Measurements from ENCODE around the gene MED14.

Gene MED14

GRCh38 chrX:40729598-40730584, 5.5 kb downstream of the MED14 start:
- H3K4me3 ChIP-seq (ENCODE audit: low read depth, low read length), result no peak overlapping the region

GRCh38 chrX:40727581-40728252, 7.6 kb downstream of the MED14 start:
- no peak overlapping the region for H3K4me3 ChIP-seq (ENCODE audit: low read depth, low read length)

- H3K4me3 ChIP-seq (ENCODE audit: low read depth, low read length), result no peak overlapping the region
Measured at GRCh38 chrX:40727093-40727492, 8.2 kb downstream of the MED14 start.

DNA sequence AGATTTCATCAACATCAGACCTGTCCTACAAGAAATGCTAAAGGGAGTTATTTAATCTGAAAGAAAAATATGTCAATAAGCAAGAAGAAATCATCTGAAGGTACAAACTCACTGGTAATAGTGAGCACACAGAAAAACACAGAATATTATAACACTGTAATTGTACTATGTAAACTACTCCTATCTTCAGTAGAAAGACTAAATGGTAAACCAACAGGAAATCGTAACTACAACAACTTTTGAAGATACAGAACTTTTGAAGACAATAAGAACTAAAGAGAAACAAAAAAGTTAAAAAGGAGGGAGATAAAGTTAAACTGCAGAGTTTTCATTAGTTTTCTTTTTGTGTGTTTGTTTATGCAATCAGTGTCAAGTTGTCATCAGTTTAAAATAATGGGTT, 12.4 kb downstream of the MED14 start:
- H3K4me3 ChIP-seq (ENCODE audit: low read depth, low read length), result no peak overlapping the region

GRCh38 chrX:40721489-40722106, 13.7 kb downstream of the MED14 start:
- no peak overlapping the region for H3K4me3 ChIP-seq (ENCODE audit: low read depth, low read length)

- no peak overlapping the region for H3K4me3 ChIP-seq (ENCODE audit: low read depth, low read length)
Measured at GRCh38 chrX:40720792-40721191, 14.6 kb downstream of the MED14 start.

DNA sequence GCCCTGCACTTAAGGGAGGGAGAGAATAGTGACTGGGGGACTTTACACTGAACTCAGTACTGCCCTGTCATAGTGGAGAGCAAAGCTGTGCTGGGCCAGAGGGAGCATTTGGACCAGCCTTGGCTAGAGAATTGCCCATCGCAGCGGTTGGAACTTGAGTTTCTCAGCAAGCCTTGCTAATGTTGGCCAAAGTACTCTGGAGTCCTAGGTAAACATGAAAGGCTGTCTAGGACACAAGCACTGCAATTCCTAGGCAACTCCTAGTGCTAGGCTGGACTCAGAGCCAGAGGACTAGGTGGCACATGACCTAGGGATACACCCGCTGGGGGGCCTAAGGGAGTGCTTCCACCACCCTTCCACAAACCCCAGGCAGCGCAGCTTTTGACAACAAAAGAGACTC, 15.0 kb downstream of the MED14 start:
- H3K4me3 ChIP-seq (ENCODE audit: low read depth, low read length), result no peak overlapping the region

DNA sequence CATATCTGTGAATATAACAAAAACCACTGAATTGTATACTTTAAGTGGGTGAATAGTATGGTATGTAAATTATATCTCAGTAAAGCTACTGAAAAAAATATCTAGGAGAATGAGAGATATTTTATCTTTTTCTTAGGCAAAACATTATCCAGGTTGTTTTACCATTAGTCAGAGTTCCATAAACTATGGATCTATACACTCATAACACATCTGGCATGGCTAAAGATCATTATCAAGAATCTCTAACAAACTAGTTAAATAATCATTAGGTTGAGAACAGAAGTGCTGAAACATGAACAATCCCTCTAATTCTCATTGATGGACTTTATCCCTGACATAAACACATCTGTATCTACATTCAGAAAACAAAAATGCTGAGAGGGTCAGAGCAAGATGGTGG, 15.6 kb downstream of the MED14 start:
- no peak overlapping the region for H3K4me3 ChIP-seq (ENCODE audit: low read depth, low read length)

- H3K4me3 ChIP-seq (ENCODE audit: low read depth, low read length), result no peak overlapping the region
Measured at GRCh38 chrX:40719218-40719617, 16.1 kb downstream of the MED14 start.

GRCh38 chrX:40709395-40709794, 25.9 kb downstream of the MED14 start:
- no peak overlapping the region for H3K4me3 ChIP-seq (ENCODE audit: low read depth, low read length)

- no peak overlapping the region for H3K4me3 ChIP-seq (ENCODE audit: low read depth, low read length)
Measured at GRCh38 chrX:40705658-40706312, 29.6 kb downstream of the MED14 start.

DNA sequence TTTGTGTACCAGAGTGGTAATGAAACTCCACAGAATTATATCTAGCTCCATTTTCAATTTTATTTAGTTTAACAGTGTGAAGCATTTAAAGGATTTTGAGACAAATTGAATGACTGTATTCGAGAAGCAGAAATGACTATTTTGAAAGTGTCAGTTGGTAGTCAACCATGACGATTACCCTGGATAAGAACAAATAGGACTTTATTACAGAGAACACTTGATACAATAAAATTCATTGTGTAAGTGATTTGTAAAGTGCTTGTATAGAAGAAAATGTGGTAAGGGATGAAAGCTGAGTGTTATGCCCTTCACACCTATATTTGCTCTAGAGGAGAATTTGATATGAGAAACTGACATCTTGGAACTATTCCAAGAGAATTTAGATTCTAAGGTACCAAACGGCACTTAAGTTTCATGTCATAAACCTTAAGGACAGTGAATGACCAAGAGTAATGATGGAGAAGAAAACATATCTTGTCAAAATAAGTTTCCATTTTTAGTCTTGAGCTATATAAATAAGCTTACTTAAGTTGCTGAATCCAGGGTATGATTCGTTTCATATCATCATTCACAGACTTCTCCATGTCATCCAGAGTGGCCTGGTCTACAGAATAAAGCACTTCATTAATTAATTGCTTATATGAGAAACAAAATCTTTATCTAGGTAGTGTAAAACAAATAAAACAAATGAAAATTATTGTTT, 34.6 kb downstream of the MED14 start:
- H3K4me3 ChIP-seq (ENCODE audit: low read depth, low read length), result no peak overlapping the region

GRCh38 chrX:40698851-40699250, 36.5 kb downstream of the MED14 start:
- no peak overlapping the region for H3K4me3 ChIP-seq (ENCODE audit: low read depth, low read length)

GRCh38 chrX:40694802-40695201, 40.5 kb downstream of the MED14 start:
- H3K4me3 ChIP-seq (ENCODE audit: low read depth, low read length), result no peak overlapping the region

DNA sequence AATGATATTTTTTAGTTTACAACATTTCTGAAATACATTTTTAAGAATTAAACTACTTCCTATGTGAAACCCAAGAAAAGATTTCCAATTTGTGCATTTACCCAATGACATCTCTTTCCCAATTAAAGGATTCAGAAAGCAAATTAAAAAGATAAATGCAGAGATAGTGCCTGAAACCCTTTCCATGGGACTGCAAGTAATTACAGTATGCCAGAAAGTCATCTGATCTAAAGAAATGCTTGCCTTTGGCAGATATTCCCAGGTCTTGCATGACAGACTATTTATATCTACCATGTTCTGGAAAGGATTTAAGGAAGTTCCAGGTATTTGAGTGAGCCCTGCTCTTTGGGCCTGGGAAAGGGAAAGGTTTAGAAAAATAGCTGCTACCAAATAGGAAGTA, 46.4 kb downstream of the MED14 start:
- no peak overlapping the region for H3K4me3 ChIP-seq (ENCODE audit: low read depth, low read length)

- H3K4me3 ChIP-seq (ENCODE audit: low read depth, low read length), result no peak overlapping the region
Measured at GRCh38 chrX:40687169-40687568, 48.2 kb downstream of the MED14 start.

- no peak overlapping the region for H3K4me3 ChIP-seq (ENCODE audit: low read depth, low read length)
Measured at GRCh38 chrX:40685362-40685918, 49.9 kb downstream of the MED14 start.

DNA sequence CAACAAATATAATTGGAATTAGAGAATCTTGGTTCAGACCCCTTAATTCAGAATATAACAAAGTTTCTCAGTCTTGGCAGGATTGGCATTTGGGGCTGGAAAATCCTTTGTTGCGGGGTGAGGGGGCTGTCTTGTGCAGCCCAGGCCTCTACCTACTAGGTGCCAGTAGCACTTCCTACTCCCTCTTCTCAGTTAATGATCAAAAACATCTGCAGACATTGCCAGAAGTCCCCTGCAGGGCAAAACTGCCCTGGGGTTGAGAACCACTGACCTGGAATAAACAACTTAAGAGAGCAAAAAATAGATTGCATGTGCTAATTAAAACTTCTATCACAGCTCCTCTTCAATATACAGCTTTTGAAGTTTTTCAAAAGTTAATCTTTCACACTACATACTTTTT, 51.2 kb downstream of the MED14 start:
- H3K4me3 ChIP-seq (ENCODE audit: low read depth, low read length), result no peak overlapping the region

GRCh38 chrX:40683245-40683644, 52.1 kb downstream of the MED14 start:
- H3K4me3 ChIP-seq (ENCODE audit: low read depth, low read length), result no peak overlapping the region

- H3K4me3 ChIP-seq (ENCODE audit: low read depth, low read length), result no peak overlapping the region
Measured at GRCh38 chrX:40671126-40671525, 64.2 kb downstream of the MED14 start.

Measured in iPS-11a (cell line).